ENCODE data around the gene EHD4. TPM values are rescaled to one million over a fixed set of nuclear protein-coding genes. Genes with fewer than 3 reads are reported as not detected.
A peak's percentile ranks its signal among the peaks of the same experiment; 100 is the strongest.

EHD4 gene
- total RNA-seq, 1 donor from 2014 or later, result 21.1 TPM

DNA sequence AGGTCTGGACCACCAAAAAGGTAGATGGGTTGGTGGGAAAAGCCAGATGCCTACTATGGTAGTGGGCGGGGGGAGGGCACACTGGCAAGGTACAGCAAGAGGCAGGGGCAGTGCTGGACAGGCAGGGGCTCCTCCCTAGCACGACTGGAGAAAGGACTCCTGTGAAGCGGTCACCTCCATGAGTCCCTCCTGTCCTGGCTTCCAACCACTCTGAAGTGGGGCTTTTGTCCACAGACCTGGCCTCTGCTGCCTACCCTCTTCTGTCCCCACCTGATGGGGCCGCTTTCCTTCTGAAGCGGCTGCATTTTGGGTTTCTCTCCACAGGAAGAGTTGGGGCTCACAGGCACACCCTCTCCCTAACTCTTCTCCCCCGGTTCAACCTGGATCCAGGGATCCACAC lies 75.8 kb downstream of the EHD4 start:
- TF ChIP-seq, protein P1, sequence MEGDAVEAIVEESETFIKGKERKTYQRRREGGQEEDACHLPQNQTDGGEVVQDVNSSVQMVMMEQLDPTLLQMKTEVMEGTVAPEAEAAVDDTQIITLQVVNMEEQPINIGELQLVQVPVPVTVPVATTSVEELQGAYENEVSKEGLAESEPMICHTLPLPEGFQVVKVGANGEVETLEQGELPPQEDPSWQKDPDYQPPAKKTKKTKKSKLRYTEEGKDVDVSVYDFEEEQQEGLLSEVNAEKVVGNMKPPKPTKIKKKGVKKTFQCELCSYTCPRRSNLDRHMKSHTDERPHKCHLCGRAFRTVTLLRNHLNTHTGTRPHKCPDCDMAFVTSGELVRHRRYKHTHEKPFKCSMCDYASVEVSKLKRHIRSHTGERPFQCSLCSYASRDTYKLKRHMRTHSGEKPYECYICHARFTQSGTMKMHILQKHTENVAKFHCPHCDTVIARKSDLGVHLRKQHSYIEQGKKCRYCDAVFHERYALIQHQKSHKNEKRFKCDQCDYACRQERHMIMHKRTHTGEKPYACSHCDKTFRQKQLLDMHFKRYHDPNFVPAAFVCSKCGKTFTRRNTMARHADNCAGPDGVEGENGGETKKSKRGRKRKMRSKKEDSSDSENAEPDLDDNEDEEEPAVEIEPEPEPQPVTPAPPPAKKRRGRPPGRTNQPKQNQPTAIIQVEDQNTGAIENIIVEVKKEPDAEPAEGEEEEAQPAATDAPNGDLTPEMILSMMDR (IDR thresholded peaks at IDR 0.05; ENCODE audit: insufficient read depth, low read length, severe bottlenecking), result no peak
- DNase-seq (ENCODE audit: low read depth) (no peak), FAIRE-seq (no peak)
- no peak overlapping the region for H3K4me3 ChIP-seq (ENCODE audit: low read depth, low read length)
- H3K27me3 ChIP-seq (ENCODE audit: control insufficient read depth, insufficient read depth, low read length), result no peaks in the 10 kb centered on the region
- peaks cover 13% of the 10 kb centered on the region for H3K36me3 ChIP-seq (ENCODE audit: control insufficient read depth, insufficient read depth, low read length)

DNA sequence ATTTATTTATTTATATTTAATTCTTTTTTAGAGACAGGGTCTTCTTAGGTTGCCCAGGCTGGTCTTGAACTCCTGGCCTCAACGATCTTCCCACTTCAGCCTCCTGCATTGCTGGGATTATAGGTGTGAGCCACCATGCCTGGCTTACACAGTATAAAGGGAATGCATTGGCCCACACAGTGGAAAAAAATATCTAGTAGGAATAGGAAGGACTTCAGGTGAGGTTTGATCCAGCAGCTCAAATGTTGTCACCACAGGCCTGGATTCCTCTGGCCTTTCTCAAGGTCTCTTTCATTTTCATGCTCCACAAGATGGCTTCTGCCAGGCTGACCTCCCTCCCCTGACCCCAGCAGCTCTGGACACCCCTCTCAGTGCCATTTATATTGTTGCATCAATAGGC lies 76.4 kb downstream of the EHD4 start:
- no peak for FAIRE-seq
- Histone ChIP-seq H3K27me3 (ENCODE audit: control insufficient read depth, insufficient read depth, low read length) (no peaks in the 10 kb centered on the region), H3K4me3 (ENCODE audit: low read depth, low read length) (no peak overlapping the region), H3K36me3 (ENCODE audit: control insufficient read depth, insufficient read depth, low read length) (peaks cover 11% of the 10 kb centered on the region)
- TF ChIP-seq, protein P1 (IDR thresholded peaks at IDR 0.05; ENCODE audit: insufficient read depth, low read length, severe bottlenecking), result no peak
- DNase-seq (ENCODE audit: low read depth), result no peak

DNA sequence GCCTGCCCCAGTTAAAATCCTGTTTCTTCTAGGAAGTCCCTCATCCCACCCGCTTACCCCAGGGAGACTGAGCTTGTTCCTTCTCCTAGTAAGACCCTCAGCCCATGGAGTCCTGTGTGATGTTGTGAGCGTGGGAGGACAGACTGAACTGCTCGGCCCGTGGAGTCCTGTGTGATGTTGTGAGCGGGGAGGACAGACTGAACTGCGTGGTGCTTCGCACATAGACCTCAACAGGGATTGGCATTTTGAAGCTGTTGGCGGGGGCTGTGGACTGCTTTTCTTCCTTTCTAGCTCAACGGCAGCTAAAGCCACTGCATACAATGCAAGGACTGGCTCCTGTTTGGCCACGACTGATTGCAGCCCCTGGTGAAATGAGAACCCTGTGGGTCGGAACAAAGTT lies 76.9 kb downstream of the EHD4 start:
- DNase-seq (ENCODE audit: low read depth) (no peak), FAIRE-seq (no peak)
- Histone ChIP-seq H3K36me3 (ENCODE audit: control insufficient read depth, insufficient read depth, low read length) (peaks cover 6% of the 10 kb centered on the region), H3K27me3 (ENCODE audit: control insufficient read depth, insufficient read depth, low read length) (no peaks in the 10 kb centered on the region), H3K4me3 (ENCODE audit: low read depth, low read length) (no peak overlapping the region)
- TF ChIP-seq, protein P1 (IDR thresholded peaks at IDR 0.05; ENCODE audit: insufficient read depth, low read length, severe bottlenecking), result no peak

DNA sequence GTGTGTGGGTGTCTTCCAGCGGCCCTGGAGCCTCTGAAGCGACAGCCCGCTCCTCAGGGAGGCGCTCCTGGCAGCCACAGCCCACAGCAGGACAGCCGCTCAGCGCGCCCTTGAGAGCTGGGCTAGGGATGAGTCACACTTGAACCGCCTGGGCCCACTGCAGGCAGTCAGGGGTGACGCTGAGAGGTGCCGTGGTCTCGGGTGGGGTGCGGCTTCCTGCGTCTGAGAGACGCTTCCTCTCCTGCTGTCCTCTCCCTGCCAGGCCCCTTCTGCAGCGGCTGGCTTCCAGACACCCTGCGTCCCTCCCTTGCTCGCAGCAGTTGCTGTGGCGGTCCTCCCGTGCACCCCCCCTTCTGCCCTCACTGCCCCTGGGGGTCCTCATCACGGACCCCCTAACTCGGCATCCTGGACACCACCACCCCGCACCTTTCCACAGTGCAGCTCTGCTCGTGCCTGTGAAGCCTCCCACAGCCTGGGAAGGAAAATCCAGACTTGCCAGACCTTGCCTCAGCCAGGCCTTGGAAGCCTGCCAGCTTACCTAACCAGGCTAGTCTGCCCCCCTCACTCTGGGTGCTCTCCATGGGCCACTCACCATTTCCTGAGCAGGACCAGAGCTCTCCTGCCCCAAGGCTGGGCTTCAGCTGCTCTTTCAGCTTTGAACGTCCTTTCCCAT lies 77.4 kb downstream of the EHD4 start:
- peaks cover 3% of the 10 kb centered on the region for H3K36me3 ChIP-seq (ENCODE audit: control insufficient read depth, insufficient read depth, low read length)
- peak; percentile 86 for DNase-seq (ENCODE audit: low read depth)
- H3K4me3 ChIP-seq (ENCODE audit: low read depth, low read length), result peak overlapping the region; percentile 12
- TF ChIP-seq, protein P1 (IDR thresholded peaks at IDR 0.05; ENCODE audit: insufficient read depth, low read length, severe bottlenecking), result peak; percentile 20
- peak; percentile 81 for FAIRE-seq
- no peaks in the 10 kb centered on the region for H3K27me3 ChIP-seq (ENCODE audit: control insufficient read depth, insufficient read depth, low read length)

DNA sequence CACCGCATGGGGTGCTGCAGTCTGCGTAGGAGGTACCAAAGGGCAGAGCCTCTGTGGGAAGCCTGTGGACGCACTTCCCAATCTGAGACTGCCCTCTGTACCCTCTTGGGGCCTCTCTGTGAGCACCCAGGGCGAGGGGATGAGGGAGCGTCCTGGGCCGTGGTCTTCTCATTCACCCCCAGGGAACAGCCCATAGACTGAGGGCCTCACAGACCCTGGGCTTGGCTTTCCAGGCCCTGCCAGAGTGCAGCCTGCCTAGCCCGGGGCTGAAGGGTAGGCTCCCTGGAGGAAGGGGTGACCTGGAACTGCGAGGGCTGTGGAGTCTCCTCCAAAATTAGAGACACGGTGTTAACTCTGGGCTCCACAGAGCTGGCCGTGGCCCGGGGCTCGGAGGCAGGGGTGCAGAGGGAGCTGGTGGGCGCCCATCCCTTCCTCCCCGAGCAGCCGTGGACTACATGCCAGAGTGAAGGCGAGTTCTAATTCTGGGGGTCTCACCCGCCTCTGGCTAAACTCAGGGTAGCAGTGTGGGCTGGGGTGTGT lies 78.0 kb downstream of the EHD4 start:
- H3K36me3 ChIP-seq (ENCODE audit: control insufficient read depth, insufficient read depth, low read length), result peaks cover 3% of the 10 kb centered on the region
- FAIRE-seq, result no peak
- DNase-seq (ENCODE audit: low read depth), result no peak
- TF ChIP-seq, protein P1 (IDR thresholded peaks at IDR 0.05; ENCODE audit: insufficient read depth, low read length, severe bottlenecking), result no peak
- H3K4me3 ChIP-seq (ENCODE audit: low read depth, low read length), result peak overlapping the region; percentile 12
- H3K27me3 ChIP-seq (ENCODE audit: control insufficient read depth, insufficient read depth, low read length), result no peaks in the 10 kb centered on the region
